Type B pancreatic cell (in vitro differentiated cells): ENCODE results near the gene CCDC3. TPM values are rescaled to one million over a fixed set of nuclear protein-coding genes. Genes with fewer than 3 reads are reported as not detected.

Experiments
- DNase-seq: peaks from one replicate; pipeline ENCODE4 v3.0.0; 2021; ENCODE audit warnings: mixed read lengths; ENCODE audit not compliant: unreplicated experiment; ENCODE audit errors: extremely low spot score
- H3K27ac Mint-ChIP-seq: 2 replicates; pipeline ENCODE4 v1.8.0; 2021; ENCODE audit warnings: mild to moderate bottlenecking, mixed read lengths
- H3K27me3 Mint-ChIP-seq: 2 replicates; pipeline ENCODE4 v1.8.0; 2021; ENCODE audit warnings: mixed read lengths
- H3K36me3 Mint-ChIP-seq: 2 replicates; pipeline ENCODE4 v1.8.0; 2021; ENCODE audit warnings: mixed read lengths
- H3K4me1 Mint-ChIP-seq: one replicate; pipeline ENCODE4 v1.8.0; 2021; ENCODE audit warnings: mixed read lengths; ENCODE audit not compliant: unreplicated experiment
- H3K4me3 Mint-ChIP-seq: 2 replicates; pipeline ENCODE4 v1.8.0; 2021; ENCODE audit warnings: mild to moderate bottlenecking, mixed read lengths
- H3K9me3 Mint-ChIP-seq: 2 replicates; pipeline ENCODE4 v1.8.0; 2021; ENCODE audit warnings: mixed read lengths
- CTCF ChIP-seq: fragments of 200-600 bp; sonication (generic); conservative IDR thresholded peaks from 2 replicates; pipeline ENCODE4 v1.5.0; 2021; ENCODE audit warnings: antibody characterized with exemption, mild to moderate bottlenecking
- total RNA-seq: library from RNA; stranded (reverse); gene quantifications from 2 replicates; pipeline ENCODE4 v1.2.1, GENCODE V29; 2021; ENCODE audit warnings: low replicate concordance

Gene CCDC3
- total RNA-seq, 1 donor from 2014 or later, result 17.6 TPM

GRCh38 chr10:12877150-12877549 lies 124.4 kb downstream of the CCDC3 start:
- Mint-ChIP-seq H3K27ac (no peak overlapping the region), H3K9me3 (peaks cover 6% of the 10 kb centered on the region), H3K27me3 (peaks cover 4% of the 10 kb centered on the region), H3K36me3 (no peaks in the 10 kb centered on the region), H3K4me3 (no peak overlapping the region), H3K4me1 (no peaks in the 10 kb centered on the region)
- no peak for DNase-seq
- no peak for TF ChIP-seq CTCF

- Mint-ChIP-seq H3K4me1 (no peaks in the 10 kb centered on the region), H3K4me3 (no peak overlapping the region), H3K36me3 (no peaks in the 10 kb centered on the region), H3K9me3 (peaks cover 6% of the 10 kb centered on the region), H3K27me3 (peaks cover 7% of the 10 kb centered on the region), H3K27ac (no peak overlapping the region)
- no peak for TF ChIP-seq CTCF
- no peak for DNase-seq
Measured at GRCh38 chr10:12876266-12876665, 125.2 kb downstream of the CCDC3 start.

GRCh38 chr10:12875100-12875499 lies 126.4 kb downstream of the CCDC3 start:
- Mint-ChIP-seq H3K4me1 (no peaks in the 10 kb centered on the region), H3K4me3 (no peak overlapping the region), H3K27ac (no peak overlapping the region), H3K27me3 (peaks cover 7% of the 10 kb centered on the region), H3K36me3 (no peaks in the 10 kb centered on the region), H3K9me3 (peaks cover 6% of the 10 kb centered on the region)
- no peak for DNase-seq
- no peak for TF ChIP-seq CTCF

- H3K9me3 Mint-ChIP-seq, result peaks cover 3% of the 10 kb centered on the region
- no peak for TF ChIP-seq CTCF
- no peak overlapping the region for H3K27ac Mint-ChIP-seq
- no peaks in the 10 kb centered on the region for H3K4me1 Mint-ChIP-seq
- peaks cover 7% of the 10 kb centered on the region for H3K27me3 Mint-ChIP-seq
- H3K4me3 Mint-ChIP-seq, result no peak overlapping the region
- H3K36me3 Mint-ChIP-seq, result no peaks in the 10 kb centered on the region
- no peak for DNase-seq
Measured at GRCh38 chr10:12874501-12874900, 127.0 kb downstream of the CCDC3 start.

- no peak overlapping the region for H3K4me3 Mint-ChIP-seq
- H3K4me1 Mint-ChIP-seq, result no peaks in the 10 kb centered on the region
- H3K9me3 Mint-ChIP-seq, result no peaks in the 10 kb centered on the region
- H3K36me3 Mint-ChIP-seq, result no peaks in the 10 kb centered on the region
- DNase-seq, result no peak
- H3K27ac Mint-ChIP-seq, result no peak overlapping the region
- peaks cover 8% of the 10 kb centered on the region for H3K27me3 Mint-ChIP-seq
- TF ChIP-seq CTCF, result no peak
Measured at GRCh38 chr10:12873172-12873571, 128.3 kb downstream of the CCDC3 start.

GRCh38 chr10:12872577-12872976 lies 128.9 kb downstream of the CCDC3 start:
- H3K27me3 Mint-ChIP-seq, result peaks cover 13% of the 10 kb centered on the region
- H3K27ac Mint-ChIP-seq, result no peak overlapping the region
- DNase-seq, result no peak
- H3K36me3 Mint-ChIP-seq, result no peaks in the 10 kb centered on the region
- no peaks in the 10 kb centered on the region for H3K4me1 Mint-ChIP-seq
- no peaks in the 10 kb centered on the region for H3K9me3 Mint-ChIP-seq
- no peak for TF ChIP-seq CTCF
- H3K4me3 Mint-ChIP-seq, result no peak overlapping the region
